ENCODE data around the gene CD14.
"Not testable (repeated sequence)": the region's sequence is repeated elsewhere in the genome, so short reads cannot be mapped to it uniquely, and the experiment has no call there.

Gene CD14

GRCh38 chr5:140595538-140596300 lies 37.3 kb downstream of the CD14 start:
- no peak for DNase-seq (ENCODE audit: low spot score)

- DNase-seq (ENCODE audit: low spot score) = no peak
Measured at GRCh38 chr5:140594169-140594568, 38.8 kb downstream of the CD14 start.

DNA sequence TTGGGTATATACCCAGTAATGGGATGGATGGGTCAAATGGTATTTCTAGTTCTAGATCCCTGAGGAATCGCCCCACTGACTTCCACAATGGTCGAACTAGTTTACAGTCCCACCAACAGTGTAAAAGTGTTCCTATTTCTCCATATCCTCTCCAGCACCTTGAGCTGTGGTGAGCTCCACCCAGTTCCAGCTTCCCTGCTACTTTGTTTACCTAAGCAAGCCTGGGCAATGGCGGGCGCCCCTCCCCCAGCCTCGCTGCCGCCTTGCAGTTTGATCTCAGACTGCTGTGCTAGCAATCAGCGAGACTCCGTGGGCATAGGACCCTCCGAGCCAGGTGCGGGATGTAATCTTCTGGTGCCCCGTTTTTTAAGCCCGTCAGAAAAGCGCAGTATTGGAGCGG lies 39.9 kb downstream of the CD14 start:
- DNase-seq (ENCODE audit: low spot score) = not testable (repeated sequence)

GRCh38 chr5:140591747-140592372 lies 41.1 kb downstream of the CD14 start:
- DNase-seq (ENCODE audit: low spot score) = no peak

DNA sequence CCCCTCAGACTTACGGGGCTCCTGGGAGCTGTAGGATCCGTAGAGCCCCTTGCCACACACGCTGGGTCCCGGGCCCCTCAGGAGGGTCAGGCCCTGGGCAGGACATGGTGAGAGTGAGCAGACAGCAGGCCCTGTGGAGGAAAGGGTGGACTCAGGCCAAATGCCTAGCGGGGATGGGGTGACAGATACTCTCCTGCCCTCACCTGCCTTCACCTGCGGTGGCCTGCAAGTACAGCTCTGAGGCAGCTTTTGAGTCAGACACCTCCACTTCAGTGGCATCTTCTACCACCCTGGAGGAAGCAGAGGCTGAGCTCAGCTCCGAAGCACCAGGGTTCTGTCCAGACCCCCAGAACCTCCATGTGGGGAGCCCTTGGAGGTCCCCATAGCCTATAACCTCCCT lies 42.1 kb downstream of the CD14 start:
- DNase-seq (ENCODE audit: low spot score) = no peak

DNA sequence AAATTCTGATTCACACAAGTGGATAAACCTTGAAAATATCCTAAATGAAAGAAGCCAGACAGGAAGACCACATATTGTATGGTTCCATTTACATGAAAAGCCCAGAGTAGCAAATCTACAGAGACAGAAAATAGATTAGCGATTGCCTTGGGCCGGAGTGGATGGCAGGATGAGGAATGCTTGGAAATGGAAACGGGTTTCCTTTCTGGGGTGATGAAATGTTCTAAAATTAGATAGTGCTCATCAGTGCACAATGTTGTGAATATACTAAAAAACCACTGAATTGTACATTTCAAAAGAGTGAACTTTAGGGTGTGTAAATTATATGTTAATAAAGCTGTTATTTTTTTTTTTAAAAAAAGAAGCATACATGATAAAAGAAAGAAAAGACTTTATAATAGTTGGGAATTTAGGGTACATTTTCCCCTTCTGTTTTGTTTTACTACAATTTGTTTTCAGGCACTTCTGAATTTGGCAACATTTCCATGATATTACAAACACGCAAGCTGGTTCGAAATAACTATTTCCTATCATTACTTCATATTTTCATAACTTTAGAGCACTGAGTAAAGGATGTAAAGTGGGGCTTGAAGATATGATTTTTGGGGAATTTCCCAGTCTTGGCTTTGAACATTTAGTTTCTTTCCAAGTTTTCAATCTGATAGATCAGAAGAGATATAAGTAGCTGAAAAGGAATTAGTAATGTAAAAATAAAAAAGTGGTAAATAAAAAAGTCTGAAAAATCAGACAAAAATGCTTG lies 44.5 kb downstream of the CD14 start:
- DNase-seq (ENCODE audit: low spot score) = no peak

- no peak for DNase-seq (ENCODE audit: low spot score)
Measured at GRCh38 chr5:140587495-140587894, 45.5 kb downstream of the CD14 start.

Measured in hematopoietic multipotent progenitor cell treated with erythropoietin and hydrocortisone succinate and interleukin-3 and kit ligand, for 15 days (in vitro differentiated cells).